Putamen (tissue), 1 donor: ENCODE measurements around the gene LAPTM5.
A peak's percentile ranks its signal among the peaks of the same experiment; 100 is the strongest.

Experiments used
- DNase-seq: peaks from one replicate; pipeline ENCODE4 v3.0.0-alpha.2; 2016; ENCODE audit warnings: low spot score

The LAPTM5 gene

GRCh38 chr1:30755746-30756145 lies 1.8 kb downstream of the LAPTM5 start:
- DNase-seq: no peak

GRCh38 chr1:30755334-30755733 lies 2.2 kb downstream of the LAPTM5 start:
- no peak for DNase-seq

GRCh38 chr1:30754684-30755171 lies 2.8 kb downstream of the LAPTM5 start:
- DNase-seq: no peak

GRCh38 chr1:30753660-30754123 lies 3.9 kb downstream of the LAPTM5 start:
- no peak for DNase-seq

- DNase-seq: no peak
These were observed 4.5 kb downstream of the LAPTM5 start for GRCh38 chr1:30753118-30753517.

GRCh38 chr1:30752651-30752908 lies 5.0 kb downstream of the LAPTM5 start:
- no peak for DNase-seq

- DNase-seq: no peak
These were observed 5.5 kb downstream of the LAPTM5 start for GRCh38 chr1:30751830-30752650.

GRCh38 chr1:30750731-30751291 lies 6.8 kb downstream of the LAPTM5 start:
- DNase-seq: no peak

GRCh38 chr1:30749691-30750583 lies 7.6 kb downstream of the LAPTM5 start:
- DNase-seq: no peak

- peak; percentile 83 for DNase-seq
These were observed 8.7 kb downstream of the LAPTM5 start for GRCh38 chr1:30748699-30749401.

- DNase-seq: peak; percentile 80
These were observed 9.4 kb downstream of the LAPTM5 start for GRCh38 chr1:30748098-30748698.

- DNase-seq: no peak
These were observed 10.3 kb downstream of the LAPTM5 start for GRCh38 chr1:30747033-30748008.

- no peak for DNase-seq
These were observed 11.2 kb downstream of the LAPTM5 start for GRCh38 chr1:30746212-30747032.

- DNase-seq: no peak
These were observed 11.8 kb downstream of the LAPTM5 start for GRCh38 chr1:30745834-30746208.

GRCh38 chr1:30745156-30745833 lies 12.3 kb downstream of the LAPTM5 start:
- no peak for DNase-seq

GRCh38 chr1:30744060-30744756 lies 13.4 kb downstream of the LAPTM5 start:
- DNase-seq: no peak

GRCh38 chr1:30743584-30744059 lies 14.0 kb downstream of the LAPTM5 start:
- DNase-seq: no peak

- DNase-seq: no peak
These were observed 14.5 kb downstream of the LAPTM5 start for GRCh38 chr1:30742963-30743559.
